Epidermal melanocyte (primary cell): Measurements from ENCODE around the gene PRKAR2B.
"Not testable (repeated sequence)": the region's sequence is repeated elsewhere in the genome, so short reads cannot be mapped to it uniquely, and the experiment has no call there.

Experiments
- DNase-seq: peaks from one replicate; pipeline ENCODE4 v3.0.0; 2011; ENCODE audit warnings: low spot score; ENCODE audit not compliant: insufficient read length

PRKAR2B gene

GRCh38 chr7:107155726-107156125 lies 111.2 kb downstream of the PRKAR2B start:
- DNase-seq: not testable (repeated sequence)

GRCh38 chr7:107157091-107157490 lies 112.6 kb downstream of the PRKAR2B start:
- DNase-seq: no peak

GRCh38 chr7:107158028-107158427 lies 113.5 kb downstream of the PRKAR2B start:
- DNase-seq: no peak

- no peak for DNase-seq
These were observed 115.9 kb downstream of the PRKAR2B start for GRCh38 chr7:107160389-107160788.

- no peak for DNase-seq
These were observed 116.9 kb downstream of the PRKAR2B start for GRCh38 chr7:107161415-107161814.

- DNase-seq: no peak
These were observed 118.0 kb downstream of the PRKAR2B start for GRCh38 chr7:107162475-107162874.

- no peak for DNase-seq
These were observed 119.6 kb downstream of the PRKAR2B start for GRCh38 chr7:107164092-107164491.

GRCh38 chr7:107165341-107165740 lies 120.8 kb downstream of the PRKAR2B start:
- DNase-seq: no peak

GRCh38 chr7:107166736-107167426 lies 122.4 kb downstream of the PRKAR2B start:
- no peak for DNase-seq

- peak; percentile 53 for DNase-seq
These were observed 123.2 kb downstream of the PRKAR2B start for GRCh38 chr7:107167483-107168232.

- peak; percentile 91 for DNase-seq
These were observed 124.0 kb downstream of the PRKAR2B start, which contains the start of gene HBP1 for GRCh38 chr7:107168233-107169119. Gene HBP1, plus strand, starts transcription at chr7:107169003. Its CDS starts 10,891 bp downstream, at chr7:107179894.

GRCh38 chr7:107169120-107170050 lies 124.9 kb downstream of the PRKAR2B start:
- DNase-seq: peak; percentile 80

GRCh38 chr7:107170051-107170915 lies 125.8 kb downstream of the PRKAR2B start:
- DNase-seq: no peak

GRCh38 chr7:107171496-107171895 lies 127.0 kb downstream of the PRKAR2B start:
- no peak for DNase-seq

- DNase-seq: no peak
These were observed 127.9 kb downstream of the PRKAR2B start for GRCh38 chr7:107172276-107173032.

GRCh38 chr7:107173191-107173590 lies 128.7 kb downstream of the PRKAR2B start:
- DNase-seq: no peak

GRCh38 chr7:107173691-107174406 lies 129.3 kb downstream of the PRKAR2B start:
- peak; percentile 33 for DNase-seq
